Activated CD4-positive, alpha-beta T cell treated with anti-CD3 and anti-CD28 coated beads for 24 hours (primary cell): Measurements from ENCODE around the gene EWSR1.

Source experiments
- DNase-seq, 2 donors: peaks; one replicate each; pipeline ENCODE4 v3.0.0-alpha.2; 2020; ENCODE audit warnings: low read depth in 2 of 2

EWSR1 gene

GRCh38 chr22:29306835-29307595 lies 38.9 kb downstream of the EWSR1 start:
- DNase-seq, result no peak

DNA sequence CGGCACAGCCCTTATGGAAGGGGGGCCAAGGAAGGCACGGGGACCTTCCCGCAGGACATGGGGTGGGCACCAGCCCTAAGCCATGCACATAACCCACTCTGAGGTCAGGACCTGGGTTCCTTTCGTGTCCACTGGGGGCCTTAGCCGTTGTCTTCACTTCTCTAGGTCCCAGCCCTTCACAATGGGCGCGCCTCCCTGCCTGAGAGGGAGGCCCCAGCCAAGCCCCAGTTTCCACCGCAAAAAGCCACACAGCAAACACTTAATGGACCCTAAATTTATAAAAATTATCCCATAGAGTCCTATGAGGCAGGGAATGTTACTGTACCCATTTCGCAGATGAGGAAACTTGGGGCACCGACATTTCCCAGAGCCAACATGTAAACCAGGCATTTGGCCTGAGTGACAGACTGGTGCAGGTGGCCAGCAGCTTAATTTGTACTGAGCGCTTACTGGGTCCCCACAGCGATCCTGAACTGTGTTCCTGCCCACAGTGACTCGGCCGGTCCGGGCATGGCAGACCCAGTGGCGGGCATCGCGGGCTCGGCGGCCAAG lies 39.6 kb downstream of the EWSR1 start:
- no peak for DNase-seq

DNA sequence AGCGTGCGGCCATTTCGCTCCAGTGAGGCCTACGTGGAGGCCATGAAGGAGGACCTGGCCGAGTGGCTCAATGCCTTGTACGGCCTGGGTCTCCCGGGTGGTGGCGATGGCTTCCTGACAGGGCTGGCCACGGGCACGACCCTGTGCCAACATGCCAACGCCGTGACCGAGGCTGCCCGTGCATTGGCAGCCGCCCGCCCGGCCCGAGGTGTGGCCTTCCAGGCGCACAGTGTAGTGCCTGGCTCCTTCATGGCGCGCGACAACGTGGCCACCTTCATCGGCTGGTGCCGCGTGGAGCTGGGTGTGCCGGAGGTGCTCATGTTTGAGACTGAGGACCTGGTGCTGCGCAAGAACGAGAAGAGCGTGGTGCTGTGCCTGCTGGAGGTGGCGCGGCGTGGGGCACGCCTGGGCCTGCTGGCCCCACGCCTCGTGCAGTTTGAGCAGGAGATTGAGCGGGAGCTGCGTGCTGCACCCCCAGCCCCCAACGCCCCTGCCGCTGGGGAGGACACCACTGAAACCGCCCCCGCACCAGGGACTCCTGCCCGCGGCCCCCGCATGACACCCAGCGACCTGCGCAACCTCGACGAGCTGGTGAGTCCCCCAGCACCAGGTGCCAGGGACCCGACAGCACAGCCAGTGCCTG lies 40.2 kb downstream of the EWSR1 start:
- DNase-seq, result no peak

GRCh38 chr22:29308791-29309262 lies 40.8 kb downstream of the EWSR1 start:
- DNase-seq, result no peak

- DNase-seq, result no peak
These were observed 41.4 kb downstream of the EWSR1 start for GRCh38 chr22:29309332-29310064.

- DNase-seq, result no peak
These were observed 42.2 kb downstream of the EWSR1 start for GRCh38 chr22:29310065-29310862.

- peak; percentile 31 to 61 for DNase-seq
These were observed 42.8 kb downstream of the EWSR1 start for GRCh38 chr22:29310863-29311339.

DNA sequence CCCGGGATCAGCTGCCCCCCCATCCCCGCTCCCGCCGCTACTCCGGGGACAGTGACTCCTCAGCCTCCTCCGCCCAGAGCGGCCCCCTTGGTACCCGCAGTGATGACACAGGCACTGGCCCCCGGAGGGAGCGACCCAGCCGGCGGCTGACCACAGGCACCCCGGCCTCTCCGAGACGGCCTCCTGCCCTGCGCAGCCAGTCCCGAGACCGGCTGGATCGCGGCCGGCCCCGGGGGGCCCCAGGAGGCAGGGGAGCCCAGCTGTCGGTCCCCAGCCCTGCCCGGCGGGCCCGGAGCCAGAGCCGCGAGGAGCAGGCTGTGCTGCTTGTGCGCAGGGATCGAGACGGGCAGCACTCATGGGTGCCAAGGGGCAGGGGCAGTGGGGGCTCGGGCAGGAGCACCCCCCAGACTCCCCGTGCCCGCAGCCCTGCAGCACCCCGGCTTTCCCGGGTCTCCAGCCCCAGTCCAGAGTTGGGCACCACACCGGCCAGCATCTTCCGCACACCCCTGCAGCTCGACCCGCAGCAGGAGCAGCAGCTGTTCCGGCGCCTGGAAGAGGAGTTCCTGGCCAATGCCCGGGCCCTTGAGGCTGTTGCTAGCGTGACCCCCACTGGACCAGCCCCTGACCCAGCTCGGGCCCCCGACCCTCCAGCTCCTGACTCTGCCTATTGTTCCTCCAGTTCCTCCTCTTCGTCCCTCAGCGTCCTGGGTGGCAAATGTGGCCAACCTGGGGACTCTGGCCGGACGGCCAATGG lies 43.6 kb downstream of the EWSR1 start:
- DNase-seq, result no peak

- no peak for DNase-seq
These were observed 44.4 kb downstream of the EWSR1 start for GRCh38 chr22:29312218-29313125.

DNA sequence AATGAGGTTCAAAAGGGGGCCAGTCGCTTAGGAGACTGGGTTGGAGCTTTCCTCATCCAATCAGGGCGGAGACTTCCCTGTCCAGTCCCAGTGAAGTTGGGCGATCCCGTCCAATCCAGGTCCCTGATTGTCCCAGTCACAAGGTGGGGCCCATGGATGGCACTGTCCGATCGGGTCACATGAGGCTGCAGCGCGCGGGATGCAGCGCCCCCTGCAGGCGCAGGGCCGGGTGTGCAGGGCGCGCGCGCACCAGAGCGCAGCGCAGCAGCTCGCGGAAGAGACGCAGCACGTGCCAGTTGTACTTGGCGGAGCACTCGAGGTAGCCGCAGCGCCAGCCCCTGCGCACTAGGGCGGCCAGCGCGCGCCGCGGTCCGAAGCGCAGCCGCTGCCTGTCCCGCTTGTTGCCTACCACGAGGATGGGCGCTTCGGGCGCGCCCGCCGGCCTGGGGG lies 45.1 kb downstream of the EWSR1 start:
- no peak for DNase-seq

DNA sequence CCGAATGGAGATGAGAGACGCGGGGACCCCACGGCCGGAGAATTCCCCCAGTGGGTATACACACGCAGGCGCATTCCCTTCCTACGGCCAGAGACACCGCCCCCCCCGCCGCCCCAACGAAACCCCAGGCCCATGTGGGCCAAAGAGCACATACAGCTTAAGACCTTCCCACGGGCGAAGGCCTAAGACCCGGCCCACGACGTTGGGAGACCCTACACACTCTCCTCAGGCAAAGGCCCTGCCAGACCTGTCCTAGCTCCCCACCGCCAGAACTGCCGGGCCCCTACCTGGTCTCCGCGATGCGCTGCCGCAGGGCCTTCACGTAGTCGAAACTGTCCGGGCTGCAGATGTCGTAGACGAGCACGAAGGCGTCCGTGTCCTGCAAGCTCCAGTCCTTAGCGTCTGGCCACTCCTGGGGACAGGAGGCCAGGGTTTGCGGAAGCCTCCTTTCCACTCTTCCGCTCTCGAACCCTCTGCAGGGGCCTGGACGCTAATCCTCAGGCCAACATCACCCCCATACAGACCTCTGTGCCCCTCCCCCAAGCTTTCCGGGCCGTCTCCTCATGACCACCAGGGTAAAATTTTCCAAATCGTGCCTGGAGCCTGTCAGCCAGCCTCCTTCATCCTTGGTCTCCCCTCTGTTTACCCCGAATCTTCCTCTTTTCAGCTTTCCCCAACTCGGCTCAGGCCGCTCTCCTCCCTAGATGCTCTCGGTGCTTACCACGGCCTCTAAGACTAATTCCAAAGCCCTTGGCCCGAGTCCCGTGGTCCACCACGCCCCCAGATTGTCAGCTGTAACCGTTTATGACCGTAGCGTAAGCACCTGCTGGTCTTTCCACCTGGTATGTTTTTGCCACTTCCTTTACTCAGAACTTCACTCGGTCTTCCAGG lies 45.8 kb downstream of the EWSR1 start:
- DNase-seq, result no peak

DNA sequence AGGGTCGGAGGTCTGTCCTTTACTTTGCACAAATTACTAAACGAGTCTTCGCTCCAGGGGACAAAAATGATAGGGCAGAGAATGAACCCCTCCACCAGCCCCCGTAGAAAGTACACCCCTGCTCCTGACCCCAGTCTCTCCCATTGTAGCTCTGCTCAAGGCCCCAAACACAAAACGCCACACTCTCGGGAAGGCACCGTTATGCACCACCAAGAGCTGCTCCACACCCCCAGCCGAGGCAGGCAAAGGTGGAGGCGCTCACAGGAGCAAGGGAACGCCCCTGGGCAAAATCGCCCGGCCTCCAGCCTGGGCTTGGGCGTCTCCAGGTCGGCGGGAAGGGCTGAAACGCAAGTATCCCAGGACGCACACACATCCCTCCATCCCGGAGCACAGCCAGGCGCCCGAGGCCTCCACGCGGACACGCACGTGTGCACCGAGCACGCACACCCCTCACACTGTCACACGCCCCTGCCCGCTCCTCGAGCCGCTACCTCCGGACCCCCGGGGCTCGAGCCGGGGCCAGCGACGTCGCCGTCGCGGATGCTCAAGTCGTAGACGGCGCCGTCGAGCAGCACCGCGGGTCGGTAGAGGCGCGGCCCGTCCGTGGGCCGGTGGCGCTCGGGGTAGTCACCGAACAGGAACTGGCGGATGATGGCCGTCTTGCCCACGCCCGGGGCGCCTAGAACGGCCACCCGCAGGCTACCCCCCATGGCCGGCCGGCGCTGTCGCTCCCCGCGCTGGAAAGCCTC lies 46.6 kb downstream of the EWSR1 start:
- no peak for DNase-seq

DNA sequence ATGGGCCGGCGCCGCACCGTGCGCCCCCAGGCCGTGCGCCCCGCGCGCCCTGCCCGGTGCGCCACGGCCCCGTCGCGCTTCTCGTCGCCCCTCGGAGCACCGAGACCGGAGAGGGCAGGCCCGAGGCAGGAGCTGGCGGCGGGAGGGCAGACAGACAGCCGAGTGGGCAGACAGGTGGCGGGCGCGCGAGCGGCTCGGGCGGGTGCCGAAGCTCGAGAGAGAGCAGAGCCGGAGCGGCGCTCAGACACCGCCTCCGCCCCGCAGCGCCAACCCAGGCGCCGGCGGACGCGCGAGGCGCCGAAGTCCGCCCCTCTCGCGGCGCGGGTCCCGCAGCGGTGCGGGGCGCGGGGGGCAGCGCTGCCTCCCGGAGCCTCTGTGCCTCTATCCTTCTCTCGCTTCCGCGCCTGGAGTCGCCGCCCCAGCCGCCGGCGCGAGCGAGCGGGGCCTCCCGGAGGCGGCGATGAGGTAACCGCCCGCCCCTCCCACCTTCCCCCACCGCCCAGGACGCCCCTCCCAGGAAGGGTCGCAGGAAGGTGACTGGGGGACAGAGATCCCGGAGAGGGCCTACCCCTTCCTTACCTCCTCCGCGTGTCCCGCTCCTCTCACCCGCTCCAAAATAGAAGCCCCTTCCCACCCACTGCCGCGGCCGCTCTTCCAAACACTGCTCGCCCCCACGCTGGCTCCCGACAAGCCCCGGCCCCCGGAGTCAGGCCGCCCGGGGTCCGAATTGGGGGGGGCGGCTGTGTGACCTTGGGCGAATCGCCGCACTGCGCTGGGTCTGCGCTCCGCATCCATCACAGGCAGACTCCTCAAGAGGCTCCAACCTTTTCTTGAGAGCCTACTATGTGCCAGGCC lies 47.4 kb downstream of the EWSR1 start, which contains the start of gene RASL10A:
Gene RASL10A, minus strand, starts transcription at position 412 of the 855 bp plus-strand sequence. CDS start 451 bp downstream, outside the sequence.
- no peak for DNase-seq

GRCh38 chr22:29316141-29316828 lies 48.2 kb downstream of the EWSR1 start:
- DNase-seq, result no peak

- DNase-seq, result no peak
These were observed 49.9 kb downstream of the EWSR1 start for GRCh38 chr22:29317827-29318454.
